HG03025 (cell line): ENCODE results near the gene GSTM5.
"Not testable (repeated sequence)": the region's sequence is repeated elsewhere in the genome, so short reads cannot be mapped to it uniquely, and the experiment has no call there.

ENCODE experiments used
- ATAC-seq: cut with Tn5 transposase; IDR thresholded peaks from one replicate; pipeline ENCODE4 v1.9.1; 2021; ENCODE audit warnings: mild to moderate bottlenecking, moderate library complexity; ENCODE audit not compliant: unreplicated experiment, low FRiP score

Gene GSTM5

DNA sequence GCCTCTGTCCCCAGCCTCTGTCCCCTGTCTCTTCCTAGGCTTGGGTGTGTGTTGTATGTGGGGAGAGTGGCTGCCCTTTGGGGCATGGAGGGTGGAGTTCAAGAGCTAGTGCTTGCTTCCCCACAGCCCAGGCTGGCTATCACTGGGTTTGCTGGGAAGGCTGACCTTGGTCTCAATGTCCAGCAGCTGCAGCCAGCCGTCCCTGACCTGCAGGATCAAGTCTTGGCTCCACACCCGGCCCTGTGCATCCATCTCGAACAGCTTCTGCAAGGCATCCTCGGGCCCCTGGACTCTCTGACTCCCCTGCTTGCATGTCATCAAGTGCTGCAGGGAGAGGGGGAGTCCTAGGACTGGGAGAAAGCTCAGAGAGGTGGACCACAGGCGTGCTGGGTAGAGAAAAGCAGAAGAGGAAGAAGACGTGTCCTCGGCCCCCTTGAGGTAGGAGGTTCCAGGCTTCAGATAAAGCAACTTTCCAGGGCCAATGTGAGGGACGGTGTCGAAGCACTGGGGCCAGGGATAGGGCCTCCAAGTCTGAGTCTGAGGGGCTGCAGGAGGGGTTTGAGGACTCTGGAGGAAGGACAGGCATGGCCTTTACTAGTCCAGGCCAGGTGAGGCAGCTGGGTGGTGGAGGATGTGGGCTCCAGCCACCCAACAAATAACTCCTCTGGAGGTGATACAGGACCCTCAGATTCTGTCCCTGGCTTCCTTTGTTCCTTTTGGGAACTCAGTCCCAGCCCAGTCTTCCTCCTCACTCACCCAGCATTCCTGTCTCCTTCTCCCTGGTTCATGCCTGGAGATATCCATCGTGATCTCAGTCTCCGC lies 47.7 kb downstream of the GSTM5 start:
- no peak for ATAC-seq

DNA sequence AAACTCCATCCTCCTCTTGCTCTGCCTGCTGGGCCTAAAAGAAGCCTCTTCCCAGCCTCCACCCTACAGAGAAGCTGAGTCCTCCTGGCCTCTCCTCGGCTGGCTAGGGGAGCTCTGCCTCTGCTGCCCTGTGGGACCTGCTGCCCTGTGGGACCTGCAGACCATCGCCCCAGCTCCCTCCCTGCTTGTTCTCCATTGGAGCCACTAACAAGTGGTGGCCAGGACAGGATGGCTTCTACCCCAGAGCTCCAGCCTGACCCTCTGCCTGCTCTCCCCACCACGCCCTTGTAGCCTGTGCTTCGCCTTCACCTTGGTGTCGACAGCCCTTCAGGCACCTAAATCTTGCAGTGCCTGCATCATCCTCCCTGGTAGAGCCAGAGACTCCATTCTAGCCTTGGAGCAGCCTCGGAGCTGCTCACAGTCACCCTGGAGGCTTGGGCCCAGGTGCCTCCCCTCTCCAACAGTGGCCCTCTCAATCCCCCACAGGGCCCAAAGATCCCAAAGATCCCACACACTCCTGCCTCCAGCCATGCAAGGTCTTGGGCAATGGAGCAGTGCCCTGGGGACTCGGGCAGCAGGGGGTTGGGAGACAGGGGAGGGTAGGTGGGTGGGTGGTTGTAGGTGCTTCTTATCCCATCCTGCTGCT lies 48.7 kb downstream of the GSTM5 start:
- ATAC-seq: no peak

DNA sequence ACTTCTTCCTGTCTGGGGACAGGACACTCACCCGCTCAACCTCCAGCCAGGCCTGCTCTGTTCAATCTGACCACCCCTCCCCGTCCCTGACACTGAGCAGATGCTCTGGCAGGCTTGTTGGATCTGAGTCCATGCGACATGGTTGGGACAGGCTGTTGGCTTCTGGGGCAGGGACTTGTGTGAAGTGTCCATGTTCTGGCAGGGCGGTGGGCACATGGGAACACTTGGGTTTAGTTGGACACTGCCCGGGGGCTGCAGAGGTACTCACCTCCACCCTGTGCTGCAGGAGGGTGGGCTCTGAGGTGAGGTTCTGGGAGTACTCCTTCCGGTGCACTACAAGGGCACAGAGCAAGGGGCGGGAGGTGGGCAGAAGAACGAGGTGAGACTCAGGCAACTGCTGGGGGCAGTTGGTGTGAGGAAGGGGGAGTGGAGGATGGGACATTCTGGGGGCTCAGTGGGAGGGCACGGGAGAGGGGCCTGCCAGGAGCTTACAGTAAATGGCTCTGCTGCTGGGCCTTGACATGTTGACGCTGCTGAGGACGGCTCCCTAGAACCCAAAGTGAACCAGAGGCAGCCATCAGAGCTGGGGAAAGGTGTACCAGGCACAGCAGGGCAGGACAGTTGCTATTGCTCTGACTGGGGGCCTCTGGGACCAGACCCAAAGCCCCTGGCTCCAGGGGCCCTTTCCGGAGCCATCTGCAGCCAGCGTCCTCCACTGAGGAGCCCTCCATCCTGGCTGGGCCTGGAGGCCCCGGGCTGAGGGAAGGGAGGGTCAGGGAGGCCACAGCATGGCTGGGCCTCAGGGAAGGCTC lies 49.4 kb downstream of the GSTM5 start:
- no peak for ATAC-seq

DNA sequence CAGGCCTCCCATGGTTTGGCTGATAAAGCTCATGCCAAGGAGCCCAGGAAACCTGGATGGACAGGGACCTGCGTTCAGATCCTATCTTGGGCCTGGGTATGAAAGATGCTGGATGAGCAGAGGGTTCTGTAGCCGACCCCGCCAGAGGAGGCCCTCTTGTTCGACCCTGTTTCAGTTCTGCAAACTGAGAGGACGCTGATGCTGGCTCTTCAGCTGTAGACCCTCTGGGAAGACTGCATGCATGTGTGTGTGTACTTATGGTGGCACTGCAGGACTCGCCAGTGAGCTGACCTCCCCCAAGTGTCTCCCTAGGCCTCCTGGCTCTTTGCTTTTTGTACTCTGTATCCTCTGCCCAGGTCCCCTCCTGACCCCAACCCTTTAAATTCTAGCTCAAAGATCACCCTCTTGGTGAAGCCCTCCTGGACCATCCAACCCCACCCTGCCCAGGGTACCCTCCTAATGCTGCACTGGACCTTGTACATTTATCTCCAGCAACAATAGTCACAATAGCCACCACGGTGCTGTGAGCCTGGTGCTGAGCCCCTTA lies 50.1 kb downstream of the GSTM5 start:
- ATAC-seq: no peak

- no peak for ATAC-seq
Measured at GRCh38 chr1:109762821-109763645, 51.0 kb downstream of the GSTM5 start.

DNA sequence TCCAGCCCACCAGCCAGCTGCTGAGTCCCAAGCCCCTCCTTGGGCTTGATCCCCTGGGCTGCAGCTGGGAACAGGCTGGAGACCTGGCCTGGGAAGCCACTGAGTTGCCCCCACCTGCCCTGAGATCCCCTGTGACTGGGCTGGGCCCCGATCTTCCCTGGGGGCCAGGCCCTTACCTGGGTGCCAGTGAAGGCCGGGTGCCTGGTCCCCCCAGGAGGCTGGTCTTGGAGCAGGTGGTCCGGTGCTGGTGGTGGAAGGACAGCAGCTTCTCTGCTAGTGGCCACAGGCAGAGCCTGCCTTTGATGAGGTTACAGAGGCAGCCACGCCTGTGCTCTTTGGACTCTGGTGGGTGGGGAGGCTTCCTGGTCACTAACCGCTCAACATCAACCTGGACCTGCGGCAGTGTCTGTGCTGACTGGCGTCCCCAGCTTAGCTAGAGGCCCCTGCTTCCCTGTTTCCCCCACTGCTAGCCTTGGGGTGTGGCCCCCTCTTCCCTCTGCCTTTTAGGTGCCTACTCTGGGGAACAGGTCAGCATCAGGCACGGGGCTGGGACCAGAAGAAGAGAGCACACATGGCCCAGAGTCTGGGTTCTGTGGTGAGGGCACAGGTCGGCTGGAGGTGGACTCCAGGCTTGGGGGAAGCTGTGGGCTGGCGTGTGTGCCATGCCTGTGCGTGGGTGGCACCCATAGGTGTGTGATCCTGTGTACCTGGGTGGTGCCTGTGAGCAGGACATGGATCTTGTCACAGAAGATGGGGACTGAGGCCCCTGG lies 51.8 kb downstream of the GSTM5 start, which contains the start of gene EPS8L3:
Gene EPS8L3 (minus strand): TSS at position 278 of the 770 bp plus-strand sequence. CDS start 2,174 bp downstream, outside the sequence.
- no peak for ATAC-seq

GRCh38 chr1:109764561-109765482 lies 52.8 kb downstream of the GSTM5 start:
- no peak for ATAC-seq

- ATAC-seq: no peak
Measured at GRCh38 chr1:109765483-109765815, 53.4 kb downstream of the GSTM5 start.

DNA sequence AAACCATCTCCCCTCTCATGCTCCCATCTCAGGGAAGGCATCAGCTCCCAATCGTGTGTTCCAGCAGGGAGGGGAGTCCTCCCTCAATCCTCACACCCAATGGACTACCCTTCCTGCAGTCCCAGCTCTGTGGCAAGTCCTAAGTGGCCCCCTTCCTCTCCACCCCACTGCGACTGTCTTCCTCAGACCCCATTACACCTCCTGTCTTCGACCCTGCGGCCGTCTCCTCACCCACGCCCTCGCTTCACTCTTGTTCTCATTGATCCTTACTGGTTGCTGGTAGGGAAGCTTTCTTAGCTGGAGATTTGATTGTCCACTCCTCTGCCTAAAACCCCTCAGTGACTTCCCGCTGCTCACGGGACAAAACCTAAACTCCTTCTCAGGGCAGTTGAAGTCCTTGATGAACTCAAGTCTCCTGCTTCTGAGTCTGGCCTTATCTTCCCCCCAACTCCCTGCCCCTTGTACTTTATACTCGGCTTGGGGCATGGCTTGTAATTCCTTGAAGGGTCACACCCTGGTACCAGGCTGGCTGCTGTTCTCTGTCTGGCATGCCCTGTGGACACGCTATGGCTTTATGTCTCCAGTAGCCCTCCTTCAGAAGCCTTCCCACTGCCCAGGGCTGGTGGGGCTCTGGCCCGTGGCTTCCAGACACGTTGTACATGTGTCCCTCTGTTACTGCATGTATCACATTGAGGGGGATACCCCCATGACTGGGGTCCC lies 54.0 kb downstream of the GSTM5 start:
- no peak for ATAC-seq

- ATAC-seq: not testable (repeated sequence)
Measured at GRCh38 chr1:109766991-109767636, 55.1 kb downstream of the GSTM5 start.
